ENCODE measurements around the gene ZNF367. TPM values are rescaled to one million over a fixed set of nuclear protein-coding genes. Genes with fewer than 3 reads are reported as not detected.

The ZNF367 gene
- total RNA-seq, 4 donors from 2014 or later, result 2.5 to 4.3 (median 3.1) TPM

- WGBS, 2 donors, result 44 to 47% methylated on average over 7 of the region's 7 CpGs
- Histone ChIP-seq H3K27me3 (no peaks in the 10 kb centered on the region), H3K4me3 (peak overlapping the region in 1 of 4 donors; percentile 17), H3K9me3 (no peaks in the 10 kb centered on the region), H3K36me3 (no peaks in the 10 kb centered on the region), H3K27ac (peak overlapping the region in 3 of 4 donors; percentile 15 to 63 (median 26)), H3K4me1 (peaks cover 0 to 10% (median 8%) of the 10 kb centered on the region in 4 donors)
- no peak for DNase-seq (ENCODE audit: low spot score in 2 of 2)
- TF ChIP-seq EP300 (IDR thresholded peaks at IDR 0.05) (peak in 1 of 2 donors; percentile 37), CTCF (IDR thresholded peaks at IDR 0.05) (no peak)
These were observed 4.6 kb downstream of the ZNF367 start for GRCh38 chr9:96413302-96414221.

- Histone ChIP-seq H3K9me3 (no peaks in the 10 kb centered on the region), H3K4me3 (no peak overlapping the region), H3K27ac (no peak overlapping the region), H3K4me1 (peaks cover 0 to 10% (median 8%) of the 10 kb centered on the region in 4 donors), H3K36me3 (no peaks in the 10 kb centered on the region), H3K27me3 (no peaks in the 10 kb centered on the region)
- no peak for DNase-seq (ENCODE audit: low spot score in 2 of 2)
- 80 to 84% methylated on average over 8 of the region's 8 CpGs for WGBS, 2 donors
- TF ChIP-seq POLR2A (IDR thresholded peaks at IDR 0.05) (no peak), CTCF (IDR thresholded peaks at IDR 0.05) (no peak), EP300 (IDR thresholded peaks at IDR 0.05) (no peak)
These were observed 5.8 kb downstream of the ZNF367 start for GRCh38 chr9:96412174-96412913.

GRCh38 chr9:96411129-96411838, 6.9 kb downstream of the ZNF367 start:
- Histone ChIP-seq H3K4me1 (peaks cover 0 to 2% (median 1%) of the 10 kb centered on the region in 4 donors), H3K27me3 (no peaks in the 10 kb centered on the region), H3K27ac (no peak overlapping the region), H3K36me3 (no peaks in the 10 kb centered on the region), H3K4me3 (no peak overlapping the region), H3K9me3 (no peaks in the 10 kb centered on the region)
- no peak for DNase-seq (ENCODE audit: low spot score in 2 of 2)
- TF ChIP-seq POLR2A (IDR thresholded peaks at IDR 0.05), result no peak
- no peak for TF ChIP-seq EP300 (IDR thresholded peaks at IDR 0.05)
- TF ChIP-seq CTCF (IDR thresholded peaks at IDR 0.05), result no peak
- 81 to 85% methylated on average over 5 of the region's 5 CpGs for WGBS, 2 donors

GRCh38 chr9:96408409-96409280, 9.5 kb downstream of the ZNF367 start:
- Histone ChIP-seq H3K9me3 (no peaks in the 10 kb centered on the region), H3K4me1 (no peaks in the 10 kb centered on the region), H3K36me3 (no peaks in the 10 kb centered on the region), H3K27me3 (no peaks in the 10 kb centered on the region), H3K27ac (no peak overlapping the region), H3K4me3 (no peak overlapping the region)
- 69 to 74% methylated on average over 9 of the region's 9 CpGs for WGBS, 2 donors
- TF ChIP-seq CTCF (IDR thresholded peaks at IDR 0.05) (no peak), EP300 (IDR thresholded peaks at IDR 0.05) (no peak), POLR2A (IDR thresholded peaks at IDR 0.05) (no peak)
- no peak for DNase-seq (ENCODE audit: low spot score in 2 of 2)
